Astrocyte of the cerebellum (primary cell): ENCODE data around the gene AOAH.
A peak's percentile ranks its signal among the peaks of the same experiment; 100 is the strongest.

ENCODE experiments used
- DNase-seq: peaks from one replicate; pipeline ENCODE4 v3.0.0-alpha.2; 2011; ENCODE audit warnings: low read depth
- H3K4me3 ChIP-seq: 2 replicates; pipeline ENCODE4 v1.5.1; 2011; ENCODE audit warnings: mild to moderate bottlenecking, low read depth, low read length, moderate library complexity
- CTCF ChIP-seq: IDR thresholded peaks from 2 replicates; pipeline ENCODE4 v1.5.1; 2012; ENCODE audit warnings: low read length, low read depth, moderate library complexity, mild to moderate bottlenecking; ENCODE audit errors: missing control alignments
- in situ Hi-C: cut with HindIII; loops from 2 replicates; pipeline ENCODE4 v1.10.0; 2017; ENCODE audit warnings: low sequenced_read_pairs

AOAH gene

GRCh38 chr7:36749282-36749960, 25.1 kb upstream of the AOAH start:
- peak; percentile 26 for DNase-seq
- no peak for TF ChIP-seq CTCF
- in situ Hi-C loops, result no loop called here
- H3K4me3 ChIP-seq, result no peak overlapping the region

- no peak for TF ChIP-seq CTCF
- no peak overlapping the region for H3K4me3 ChIP-seq
- no peak for DNase-seq
- in situ Hi-C loops, result no loop called here
Measured at GRCh38 chr7:36748017-36748487, 23.8 kb upstream of the AOAH start.

GRCh38 chr7:36747280-36748016, 23.2 kb upstream of the AOAH start:
- TF ChIP-seq CTCF, result no peak
- DNase-seq, result peak; percentile 81
- no peak overlapping the region for H3K4me3 ChIP-seq
- in situ Hi-C loops, result no loop called here

GRCh38 chr7:36746347-36746746, 22.1 kb upstream of the AOAH start:
- H3K4me3 ChIP-seq, result no peak overlapping the region
- TF ChIP-seq CTCF, result no peak
- in situ Hi-C loops, result no loop called here
- no peak for DNase-seq

GRCh38 chr7:36742911-36743775, 18.8 kb upstream of the AOAH start:
- TF ChIP-seq CTCF, result no peak
- no peak overlapping the region for H3K4me3 ChIP-seq
- in situ Hi-C loops, result no loop called here
- DNase-seq, result no peak

GRCh38 chr7:36741866-36742265, 17.6 kb upstream of the AOAH start:
- DNase-seq, result no peak
- no peak for TF ChIP-seq CTCF
- in situ Hi-C loops, result no loop called here
- H3K4me3 ChIP-seq, result no peak overlapping the region
